H1 (cell line): Measurements from ENCODE around the gene RPS15. TPM values are rescaled to one million over a fixed set of nuclear protein-coding genes. Genes with fewer than 3 reads are reported as not detected.

ENCODE experiments used
- CTCF ChIA-PET: fragments of 300-600 bp; sonication (Branson Sonifier 250); formaldehyde crosslinking; loops from one replicate; lab custom pipeline; 2021; ENCODE audit not compliant: partially characterized antibody; lab: Charles Lee
- POLR2A ChIA-PET: fragments of 300-600 bp; sonication (Branson Sonifier 250); formaldehyde crosslinking; loops from one replicate; lab custom pipeline; 2021; ENCODE audit warnings: inconsistent platforms; ENCODE audit not compliant: partially characterized antibody; lab: Charles Lee
- DNase-seq, 2 experiments: peaks; one replicate each; pipeline versions ENCODE4 v3.0.0 to v3.0.0-alpha.2; 2010 to 2022; ENCODE audit warnings: low spot score in 2 of 2, low read depth in 1 of 2, mixed read lengths in 1 of 2
- FAIRE-seq: peaks from 2 replicates; lab custom pipeline; 2011; peaks lifted over from hg19 to GRCh38; lab: Jason Lieb, UNC
- H2AFZ ChIP-seq: 2 replicates; pipeline ENCODE4 v1.8.1; 2012; ENCODE audit warnings: low read length, inconsistent platforms
- H2AK5ac ChIP-seq: 2 replicates; pipeline ENCODE4 v1.6.1; 2013; ENCODE audit warnings: low read depth, low read length
- H2BK120ac ChIP-seq: replicated peaks from 2 replicates; pipeline ENCODE3; 2013; ENCODE audit warnings: low read depth, low read length, inconsistent platforms
- H2BK12ac ChIP-seq: 2 replicates; pipeline ENCODE4 v1.6.1; 2013; ENCODE audit warnings: low read depth, low read length
- H2BK15ac ChIP-seq: 2 replicates; pipeline ENCODE4 v1.6.1; 2013; ENCODE audit warnings: low read length
- H2BK20ac ChIP-seq: 2 replicates; pipeline ENCODE4 v1.6.1; 2013; ENCODE audit warnings: low read length
- H2BK5ac ChIP-seq: 2 replicates; pipeline ENCODE4 v1.6.1; 2013; ENCODE audit warnings: low read depth, low read length
- H3K14ac ChIP-seq: 2 replicates; pipeline ENCODE4 v1.6.1; 2013; ENCODE audit warnings: inconsistent platforms; ENCODE audit not compliant: insufficient read length
- H3K18ac ChIP-seq: 2 replicates; pipeline ENCODE4 v1.6.1; 2013; ENCODE audit warnings: low read length; ENCODE audit errors: extremely low read depth
- H3K23ac ChIP-seq: 2 replicates; pipeline ENCODE4 v1.6.1; 2013; ENCODE audit warnings: inconsistent platforms; ENCODE audit not compliant: insufficient read length
- H3K23me2 ChIP-seq: 2 replicates; pipeline ENCODE4 v1.6.1; 2013; ENCODE audit warnings: low read depth, low read length
- H3K27ac ChIP-seq: 2 replicates; pipeline ENCODE4 v1.6.1; 2011; ENCODE audit warnings: low read depth, low read length, inconsistent platforms
- H3K27me3 ChIP-seq, 4 experiments: replicated peaks in 1 of 4; 1 replicate in 1 of 4; 2 replicates in 3 of 4; pipeline versions ENCODE4 v1.6.1 to v1.8.1; 2011 to 2013; ENCODE audit warnings: low read length in 3 of 4, mild to moderate bottlenecking in 3 of 4, inconsistent platforms in 2 of 4, mixed read lengths in 2 of 4, moderate library complexity in 1 of 4; ENCODE audit not compliant: control insufficient read depth in 3 of 4, insufficient read depth in 3 of 4; ENCODE audit errors: extremely low read depth in 1 of 4
- H3K36me3 ChIP-seq, 4 experiments: 2 replicates each; pipeline versions ENCODE4 v1.6.1 to v1.8.1; 2011 to 2013; ENCODE audit warnings: mild to moderate bottlenecking in 4 of 4, low read length in 3 of 4, moderate library complexity in 2 of 4, control low read depth in 1 of 4, inconsistent platforms in 1 of 4; ENCODE audit not compliant: insufficient read depth in 4 of 4, control insufficient read depth in 2 of 4
- H3K4ac ChIP-seq: replicated peaks from 2 replicates; pipeline ENCODE3; 2013; ENCODE audit warnings: low read length, low read depth, mixed read lengths, inconsistent platforms; ENCODE audit not compliant: insufficient read length
- H3K4me1 ChIP-seq, 4 experiments: replicated peaks in 1 of 4; 1 replicate in 1 of 4; 2 replicates in 3 of 4; pipeline versions ENCODE4 v1.6.1 to v1.8.1; 2011 to 2013; ENCODE audit warnings: low read length in 3 of 4, inconsistent platforms in 2 of 4, mixed read lengths in 1 of 4; ENCODE audit not compliant: insufficient read depth in 4 of 4, control insufficient read depth in 3 of 4
- H3K4me2 ChIP-seq, 2 experiments: 2 replicates each; pipeline versions ENCODE4 v1.6.1 to v1.8.1; 2011 to 2013; ENCODE audit warnings: low read depth in 2 of 2, low read length in 2 of 2, control low read depth in 1 of 2, inconsistent platforms in 1 of 2, mild to moderate bottlenecking in 1 of 2; ENCODE audit not compliant: insufficient read depth in 1 of 2
- H3K4me3 ChIP-seq, 4 experiments: fragments of 200-600, 300-600 bp in 1 of 4; sonication (generic), shearing (Covaris generic), sonication (Bioruptor Twin) in 1 of 4; 2 replicates each; pipeline versions ENCODE4 v1.5.1 to v1.8.1; 2011 to 2016; ENCODE audit warnings: low read length in 4 of 4, low read depth in 3 of 4, control low read depth in 2 of 4, inconsistent platforms in 2 of 4, mild to moderate bottlenecking in 2 of 4, mixed read lengths in 1 of 4, moderate library complexity in 1 of 4; ENCODE audit not compliant: insufficient read depth in 2 of 4; ENCODE audit errors: extremely low read depth in 1 of 4
- H3K56ac ChIP-seq: replicated peaks from 2 replicates; pipeline ENCODE3; 2013; ENCODE audit warnings: low read depth, mild to moderate bottlenecking, mixed read lengths, low read length, inconsistent platforms; ENCODE audit not compliant: insufficient read length
- H3K79me1 ChIP-seq: 2 replicates; pipeline ENCODE4 v1.6.1; 2013; ENCODE audit warnings: low read depth, low read length, control low read depth
- H3K79me2 ChIP-seq, 2 experiments: 2 replicates each; pipeline versions ENCODE4 v1.6.1 to v1.8.1; 2012 to 2013; ENCODE audit warnings: low read length in 2 of 2, mild to moderate bottlenecking in 2 of 2, inconsistent platforms in 1 of 2; ENCODE audit not compliant: insufficient read depth in 2 of 2, control insufficient read depth in 1 of 2
- H3K9ac ChIP-seq, 4 experiments: replicated peaks in 1 of 4; 1 replicate in 1 of 4; 2 replicates in 3 of 4; pipeline versions ENCODE4 v1.6.1 to v1.8.1; 2011 to 2013; ENCODE audit warnings: low read depth in 3 of 4, low read length in 3 of 4, control low read depth in 2 of 4, mild to moderate bottlenecking in 2 of 4, moderate library complexity in 2 of 4, inconsistent platforms in 1 of 4; ENCODE audit errors: extremely low read depth in 1 of 4
- H3K9me3 ChIP-seq, 2 experiments: 2 replicates each; pipeline versions ENCODE4 v1.6.1 to v1.8.1; 2012 to 2013; ENCODE audit warnings: mild to moderate bottlenecking in 2 of 2, moderate library complexity in 2 of 2, control low read depth in 1 of 2, inconsistent platforms in 1 of 2, low read depth in 1 of 2, low read length in 1 of 2, mixed read lengths in 1 of 2; ENCODE audit not compliant: insufficient read depth in 2 of 2
- H4K20me1 ChIP-seq, 2 experiments: replicated peaks in 1 of 2; 2 replicates each; pipeline versions ENCODE3 to v1.8.1; 2011 to 2013; ENCODE audit warnings: inconsistent platforms in 2 of 2, low read length in 2 of 2, mild to moderate bottlenecking in 1 of 2; ENCODE audit not compliant: insufficient read depth in 2 of 2, control insufficient read depth in 1 of 2
- H4K5ac ChIP-seq: 2 replicates; pipeline ENCODE4 v1.6.1; 2013; ENCODE audit warnings: low read length, low read depth, mixed read lengths, inconsistent platforms; ENCODE audit not compliant: insufficient read length
- H4K8ac ChIP-seq: 2 replicates; pipeline ENCODE4 v1.8.0; 2013; ENCODE audit warnings: mild to moderate bottlenecking, moderate library complexity, low read length, inconsistent platforms; ENCODE audit not compliant: insufficient read depth; ENCODE audit errors: extremely low read depth
- H4K91ac ChIP-seq: replicated peaks from 2 replicates; pipeline ENCODE3; 2013; ENCODE audit warnings: low read length, mixed read lengths, inconsistent platforms; ENCODE audit not compliant: insufficient read length
- ATF3 ChIP-seq: IDR thresholded peaks from 2 replicates; pipeline ENCODE4 v1.6.1; 2011; ENCODE audit warnings: low read depth, mild to moderate bottlenecking, low read length; ENCODE audit not compliant: insufficient read depth
- BACH1 ChIP-seq: IDR thresholded peaks from 2 replicates; pipeline ENCODE4 v1.6.1; 2012; ENCODE audit warnings: low read length, improper control_type of control experiment
- BCL11A ChIP-seq, 2 experiments: IDR thresholded peaks; one replicate each; pipeline ENCODE4 v1.6.1; 2011; ENCODE audit warnings: low read depth in 2 of 2, low read length in 2 of 2, mild to moderate bottlenecking in 2 of 2
- CEBPB ChIP-seq: IDR thresholded peaks from 2 replicates; pipeline ENCODE4 v1.6.1; 2012; ENCODE audit warnings: low read depth, low read length
- EZH2 ChIP-seq: fragments of 200-600 bp; sonication (generic); IDR thresholded peaks from 2 replicates; pipeline ENCODE4 v1.7.1; 2012; ENCODE audit warnings: low read depth, mild to moderate bottlenecking, moderate library complexity, low read length, inconsistent platforms; ENCODE audit not compliant: severe bottlenecking
- POU5F1 ChIP-seq: IDR thresholded peaks from 2 replicates; pipeline ENCODE4 v1.6.1; 2011; ENCODE audit warnings: low read depth, mild to moderate bottlenecking, low read length, moderate library complexity
- RXRA ChIP-seq: IDR thresholded peaks from 2 replicates; pipeline ENCODE4 v1.6.1; 2011; ENCODE audit warnings: low read depth, mild to moderate bottlenecking, low read length, moderate library complexity; ENCODE audit not compliant: insufficient read depth
- SIX5 ChIP-seq: IDR thresholded peaks from 2 replicates; pipeline ENCODE4 v1.6.1; 2011; ENCODE audit warnings: mild to moderate bottlenecking, low read depth, low read length
- SP4 ChIP-seq: IDR thresholded peaks from 2 replicates; pipeline ENCODE4 v1.6.1; 2012; ENCODE audit warnings: low read length, inconsistent platforms
- SRF ChIP-seq: IDR thresholded peaks from 2 replicates; pipeline ENCODE4 v1.6.1; 2011; ENCODE audit warnings: mild to moderate bottlenecking, low read depth, low read length, moderate library complexity
- TCF12 ChIP-seq: IDR thresholded peaks from 2 replicates; pipeline ENCODE4 v1.6.1; 2011; ENCODE audit warnings: low read depth, mild to moderate bottlenecking, low read length
- YY1 ChIP-seq: IDR thresholded peaks from 2 replicates; pipeline ENCODE4 v1.6.1; 2011; ENCODE audit warnings: low read depth, mild to moderate bottlenecking, low read length
- ZNF274 ChIP-seq: IDR thresholded peaks from 2 replicates; pipeline ENCODE4 v1.7.0; 2012; ENCODE audit warnings: low read length, borderline replicate concordance; ENCODE audit errors: extremely low read depth
- WGBS, 2 experiments: shearing (Covaris generic) in 1 of 2; methylation state at CpG; one replicate each; pipeline versions ENCODE4 v1.1.6 to v1.1.7; 2013 to 2015; ENCODE audit warnings: low lambda C conversion rate in 2 of 2, mixed read lengths in 2 of 2, inconsistent platforms in 1 of 2, low coverage in 1 of 2, missing lambda C conversion rate in 1 of 2; ENCODE audit not compliant: insufficient replicate concordance in 2 of 2, insufficient coverage in 1 of 2, insufficient read length in 1 of 2; ENCODE audit errors: extremely low coverage in 1 of 2, missing lambda C conversion rate in 1 of 2; 5-methylcytosine and 5-hydroxymethylcytosine counted together
- polyA plus RNA-seq, 7 experiments: library from polyadenylated mRNA; depleted of rRNA in 3 of 7; stranded (reverse) in 5 of 7; unstranded in 2 of 7; fragments of >200 nt in 5 of 7; fragments of 200-250 nt in 2 of 7; gene quantifications; 1 replicate in 5 of 7; 2 replicates in 1 of 7; 4 replicates in 1 of 7; pipeline versions ENCODE4 v1.2.1 to v1.2.3, GENCODE V29; 2011 to 2013; ENCODE audit warnings: missing spikeins in 2 of 7, mixed read lengths in 2 of 7
- total RNA-seq: library from RNA; stranded (reverse); fragmentation: NEBNext Ultra II Directional; extraction: Animal tissue kit (Norgen Biotek cat#: 25700); gene quantifications from 2 replicates; pipeline ENCODE4 v1.2.1, GENCODE V29; 2021

RPS15 gene
- total and polyA plus RNA-seq, 2 of the 8 experiments (the other 6 are each of a cell fraction or from before 2014, with no cell fraction given): 1,562 to 3,890 TPM

GRCh38 chr19:1481224-1481892 is 43.2 kb downstream of the RPS15 start:
- Histone ChIP-seq H3K27ac (no peak overlapping the region), H3K79me2 (peaks cover 0 to 4% of the 10 kb centered on the region in 2 experiments; a peak in 1 of 4 replicates), H2BK12ac (no peak overlapping the region), H4K20me1 (peaks cover 2% of the 10 kb centered on the region in 2 experiments), H3K36me3 (peaks cover 0 to 3% (median 1%) of the 10 kb centered on the region in 4 experiments; a peak in 1 of 8 replicates), H3K14ac (no peak overlapping the region), H3K9me3 (no peaks in the 10 kb centered on the region), H3K18ac (no peak overlapping the region), H2AFZ (no peak overlapping the region), H2AK5ac (no peak overlapping the region), H3K4me3 (no peak overlapping the region), H2BK20ac (no peak overlapping the region), H3K56ac (no peak overlapping the region), H2BK15ac (no peak overlapping the region), H4K5ac (no peak overlapping the region), H3K4me1 (no peaks in the 10 kb centered on the region; a peak in 3 of 7 replicates), H4K91ac (no peak overlapping the region), H2BK5ac (no peak overlapping the region), H2BK120ac (no peak overlapping the region), H4K8ac (no peak overlapping the region), H3K27me3 (no peaks in the 10 kb centered on the region), H3K4me2 (no peak overlapping the region), H3K79me1 (peaks cover under 1% of the 10 kb centered on the region; the same call in 1 of the 2 replicates), H3K9ac (no peak overlapping the region), H3K4ac (no peak overlapping the region), H3K23ac (no peak overlapping the region), H3K23me2 (peaks cover 7% of the 10 kb centered on the region)
- WGBS, 2 experiments: 90% methylated on average over 22 of the region's 26 CpGs; no CpG with 5 or more reads in 1 of the 2 experiments
- CTCF ChIA-PET: interaction anchor here (0.8 to 1.1 kb wide), 2 partner anchors 16 to 33 kb away, joined by 3 to 4 read pairs; no protein-coding TSS in a partner anchor
- FAIRE-seq (no peak), DNase-seq (no peak)
- POLR2A ChIA-PET: interaction anchor here (0.8 to 1.4 kb wide), 5 partner anchors 12 to 51 kb away, joined by 3 read pairs; no protein-coding TSS in a partner anchor
- TF ChIP-seq BCL11A (IDR thresholded peaks at IDR 0.05; ENCODE audit: low read depth in 2 of 2, low read length in 2 of 2): no peak
- no peak for TF ChIP-seq SP4
- no peak for TF ChIP-seq BACH1
- no peak for TF ChIP-seq YY1
- no peak for TF ChIP-seq ZNF274
- TF ChIP-seq CEBPB: no peak
- no peak for TF ChIP-seq EZH2
- TF ChIP-seq TCF12: no peak
- TF ChIP-seq RXRA: no peak
- no peak for TF ChIP-seq POU5F1
- TF ChIP-seq SIX5: no peak
- TF ChIP-seq ATF3: no peak
- TF ChIP-seq SRF: no peak
